ENCODE results near the gene TUBA4A. TPM values are rescaled to one million over a fixed set of nuclear protein-coding genes. Genes with fewer than 3 reads are reported as not detected.

The TUBA4A gene
- 20.2 and 24.7 TPM in 2 replicates for total RNA-seq

DNA sequence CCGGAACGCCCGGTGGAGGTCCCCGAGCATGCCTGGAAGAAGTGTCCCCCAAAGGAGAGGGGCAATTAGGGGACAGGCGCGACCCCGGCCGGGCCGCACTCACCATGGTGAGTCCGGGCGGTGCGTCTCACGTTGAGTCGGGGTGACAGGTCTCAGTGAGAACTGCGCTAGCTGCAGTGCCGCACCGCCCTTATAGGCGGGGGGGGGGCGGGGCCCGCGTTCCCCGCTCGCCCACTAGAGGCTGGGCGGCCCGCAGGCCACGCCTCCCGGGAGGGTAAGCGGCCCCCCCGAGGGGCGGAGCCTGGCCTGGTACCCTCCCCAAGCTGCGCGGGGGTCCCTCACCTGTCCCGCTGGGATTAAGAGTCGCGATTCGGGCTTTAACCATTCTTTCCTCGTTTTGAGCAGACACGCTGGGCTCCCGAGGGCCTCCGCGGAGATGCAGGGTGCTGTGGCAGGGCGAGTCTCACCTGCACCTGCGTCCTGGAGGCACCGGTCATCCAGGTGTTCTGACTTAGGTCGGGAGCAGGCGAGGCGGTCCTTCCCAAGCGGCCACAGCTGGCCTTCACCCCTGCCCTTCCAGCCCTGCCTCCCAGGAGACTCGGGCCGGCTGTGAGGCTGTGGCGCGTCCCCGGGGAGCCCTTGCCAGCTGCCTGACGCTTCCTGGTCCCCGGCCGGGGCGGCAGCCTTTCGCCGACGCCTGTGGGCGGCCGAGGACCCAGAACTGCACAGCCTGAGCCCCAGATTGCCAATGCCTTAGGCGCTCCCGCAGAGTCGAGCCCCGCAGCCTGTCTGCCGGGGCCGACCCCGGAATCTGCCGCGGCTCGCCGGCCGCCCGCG, at the start of gene TUBA4A:
TUBA4A (minus strand) TSS at position 166 of the 837 bp plus-strand sequence; CDS start at position 106, 60 bp downstream.

DNA sequence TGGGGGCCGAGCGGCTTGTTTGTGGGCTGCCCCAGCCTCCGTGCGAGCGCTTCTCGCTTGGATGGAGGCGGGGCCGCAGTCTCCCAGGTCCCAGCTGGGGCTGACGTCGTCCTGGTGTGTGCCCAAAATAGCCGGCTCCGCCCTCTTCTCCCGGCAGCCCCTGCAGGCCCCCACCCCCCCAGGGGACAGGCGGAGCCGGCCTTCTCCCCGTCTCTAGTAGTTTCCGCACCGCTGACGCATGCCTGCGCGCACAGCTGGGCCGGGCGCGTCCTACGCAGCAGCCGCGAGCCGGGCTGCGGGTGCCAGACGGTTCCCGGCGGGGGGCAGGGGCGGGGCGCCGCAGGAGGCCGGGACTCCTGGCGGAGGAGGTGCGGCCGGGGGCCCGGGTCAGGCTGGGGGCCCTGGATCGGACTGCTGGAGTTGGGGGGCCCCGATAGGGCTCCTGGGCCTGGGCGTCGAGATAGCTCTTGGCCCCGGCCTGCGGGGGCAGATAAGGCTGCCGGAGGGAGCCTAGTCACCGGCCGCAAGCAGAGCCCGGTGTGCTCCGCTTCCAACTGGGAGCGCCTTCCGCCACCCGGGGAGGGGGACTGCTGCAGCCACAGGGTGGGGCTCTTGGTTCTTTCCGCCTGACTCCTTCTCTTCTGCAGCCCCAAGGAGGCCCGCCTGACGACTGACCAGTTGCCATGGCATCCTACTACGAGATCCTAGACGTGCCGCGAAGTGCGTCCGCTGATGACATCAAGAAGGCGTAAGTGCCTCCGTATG, 25.6 kb upstream of the TUBA4A start, which contains the start of gene DNAJB2:
DNAJB2 (plus strand) TSS at position 216 of the 765 bp plus-strand sequence; CDS start at position 684, 468 bp downstream.

DNA sequence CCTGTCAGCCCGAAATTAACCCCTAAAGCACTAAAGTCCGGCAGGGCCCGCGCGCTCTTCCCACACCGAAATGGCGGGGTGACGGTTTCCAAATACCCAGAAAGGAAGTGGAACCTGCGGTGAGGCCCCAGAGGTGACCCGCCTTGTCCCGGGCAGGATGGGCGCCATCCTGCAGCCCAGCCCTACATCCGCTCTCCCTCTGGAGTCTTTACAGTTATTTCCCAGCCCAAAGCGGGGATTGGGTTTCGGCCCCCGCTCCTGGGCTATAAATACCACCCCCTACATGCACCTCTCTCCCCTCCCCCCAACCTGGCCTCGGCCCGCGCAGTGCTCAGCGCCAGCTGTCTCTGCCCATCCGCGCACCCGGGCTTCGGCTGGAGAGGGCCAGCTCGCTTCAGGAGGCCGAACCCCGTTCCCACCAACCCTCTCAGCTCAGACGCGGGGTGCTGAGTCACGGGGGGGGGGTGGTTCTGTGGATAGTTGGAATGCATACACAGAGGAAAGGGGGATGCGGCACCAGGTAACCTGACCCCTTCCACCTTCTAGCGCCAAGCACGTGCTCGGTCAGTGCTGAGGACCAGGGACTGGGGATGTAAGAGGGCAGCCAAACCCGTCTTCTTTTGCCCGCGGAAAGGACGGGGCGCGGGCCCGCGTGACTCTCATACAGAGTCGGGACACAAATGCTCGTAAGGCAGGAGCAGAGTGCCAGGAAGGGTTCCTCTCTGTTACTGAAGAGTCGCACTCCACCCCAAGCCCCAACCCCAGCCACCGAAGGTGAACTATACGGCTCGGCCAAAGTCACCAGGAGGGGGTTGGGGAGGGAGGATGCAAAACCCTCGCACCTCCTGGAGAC, 592 bp downstream of the TUBA4A start, which contains the start of gene TUBA4B:
TUBA4B (plus strand) TSS at position 344 of the 853 bp plus-strand sequence; CDS start at position 509, 165 bp downstream.

DNA sequence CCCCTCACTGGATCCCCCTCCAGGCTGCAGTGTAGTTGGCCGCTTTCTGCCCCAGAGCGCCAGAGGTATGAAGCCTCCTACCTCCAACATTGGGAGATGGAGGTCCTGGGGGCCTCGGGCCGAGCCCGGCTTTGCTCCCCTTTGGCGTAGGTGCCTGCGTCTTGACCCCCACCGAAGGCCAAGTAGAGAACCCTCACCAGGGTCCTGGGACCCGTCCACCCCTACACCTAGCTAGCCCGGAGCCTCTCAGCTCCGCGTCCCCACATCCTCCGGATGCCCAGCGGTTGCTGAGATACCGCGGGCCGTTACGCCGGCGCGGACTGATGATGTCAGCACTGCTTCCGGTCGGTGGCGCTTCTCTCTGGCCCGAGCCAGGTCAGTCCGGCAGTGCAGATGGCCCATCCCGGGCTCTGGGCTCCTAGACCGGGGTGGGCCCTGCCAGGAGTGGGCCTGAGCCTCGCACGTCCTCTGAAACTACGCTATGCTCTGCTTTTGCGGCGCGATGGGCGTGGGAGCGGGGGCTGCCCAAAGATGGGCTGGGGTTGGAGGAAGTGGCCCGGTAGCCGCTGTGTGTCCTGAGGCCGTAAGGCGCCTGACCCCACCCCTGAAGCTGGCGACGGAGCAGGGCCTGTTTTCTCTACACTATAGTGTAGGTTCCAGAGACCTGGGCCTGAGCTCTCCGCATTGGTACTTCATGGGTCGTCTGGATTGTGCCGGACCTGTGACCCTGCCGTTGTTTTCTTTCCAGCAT, 8.4 kb downstream of the TUBA4A start, which contains the start of the genes GLB1L and STK16:
GLB1L (minus strand) TSS at position 297 of the 751 bp plus-strand sequence. CDS start 1,871 bp downstream, outside the sequence.
STK16 (plus strand) TSS at position 332 of the 751 bp plus-strand sequence. CDS start 521 bp downstream, outside the sequence.

DNA sequence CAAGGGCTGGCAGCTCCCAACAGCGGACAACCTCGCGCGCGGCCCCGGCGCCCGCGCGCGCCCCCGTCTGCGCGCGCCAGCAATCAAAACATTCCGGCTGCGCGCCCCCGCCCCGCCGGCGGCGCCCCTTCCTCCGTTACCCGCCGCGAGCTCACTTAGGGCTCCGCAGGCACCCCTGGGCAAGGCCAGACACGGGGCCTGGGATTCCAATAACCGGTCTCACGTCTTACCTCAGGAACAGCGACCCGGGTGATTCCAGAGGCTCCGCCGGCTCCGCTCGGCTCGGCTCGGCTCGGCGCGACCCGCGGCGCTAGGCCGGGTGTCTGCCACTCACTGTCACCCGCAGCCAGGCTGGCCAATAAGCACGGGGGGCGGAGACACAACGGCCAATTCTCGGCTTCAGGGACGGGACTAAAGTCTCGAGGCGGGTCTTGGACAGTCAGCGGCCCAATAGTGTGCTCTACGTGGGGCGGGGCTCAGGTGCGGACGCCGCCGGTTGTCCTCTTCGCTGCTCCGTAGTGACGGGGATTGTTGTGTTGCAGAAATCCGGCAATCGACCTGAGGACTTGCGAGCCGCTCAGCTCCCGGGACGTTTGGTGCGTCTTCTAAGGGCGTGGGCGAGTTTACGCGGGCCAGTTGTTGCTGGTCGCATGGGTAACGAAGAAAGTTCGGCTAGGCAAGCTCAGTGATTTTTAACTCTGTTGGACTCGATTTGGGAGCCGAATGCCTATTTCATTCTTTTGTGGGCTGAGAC, 24.2 kb downstream of the TUBA4A start, which contains the start of the genes ANKZF1 and ATG9A:
ANKZF1 (plus strand) TSS at position 502 of the 754 bp plus-strand sequence. CDS start 452 bp downstream, outside the sequence.
ATG9A (minus strand) TSS at position 332 of the 754 bp plus-strand sequence. CDS start 1,612 bp downstream, outside the sequence.

DNA sequence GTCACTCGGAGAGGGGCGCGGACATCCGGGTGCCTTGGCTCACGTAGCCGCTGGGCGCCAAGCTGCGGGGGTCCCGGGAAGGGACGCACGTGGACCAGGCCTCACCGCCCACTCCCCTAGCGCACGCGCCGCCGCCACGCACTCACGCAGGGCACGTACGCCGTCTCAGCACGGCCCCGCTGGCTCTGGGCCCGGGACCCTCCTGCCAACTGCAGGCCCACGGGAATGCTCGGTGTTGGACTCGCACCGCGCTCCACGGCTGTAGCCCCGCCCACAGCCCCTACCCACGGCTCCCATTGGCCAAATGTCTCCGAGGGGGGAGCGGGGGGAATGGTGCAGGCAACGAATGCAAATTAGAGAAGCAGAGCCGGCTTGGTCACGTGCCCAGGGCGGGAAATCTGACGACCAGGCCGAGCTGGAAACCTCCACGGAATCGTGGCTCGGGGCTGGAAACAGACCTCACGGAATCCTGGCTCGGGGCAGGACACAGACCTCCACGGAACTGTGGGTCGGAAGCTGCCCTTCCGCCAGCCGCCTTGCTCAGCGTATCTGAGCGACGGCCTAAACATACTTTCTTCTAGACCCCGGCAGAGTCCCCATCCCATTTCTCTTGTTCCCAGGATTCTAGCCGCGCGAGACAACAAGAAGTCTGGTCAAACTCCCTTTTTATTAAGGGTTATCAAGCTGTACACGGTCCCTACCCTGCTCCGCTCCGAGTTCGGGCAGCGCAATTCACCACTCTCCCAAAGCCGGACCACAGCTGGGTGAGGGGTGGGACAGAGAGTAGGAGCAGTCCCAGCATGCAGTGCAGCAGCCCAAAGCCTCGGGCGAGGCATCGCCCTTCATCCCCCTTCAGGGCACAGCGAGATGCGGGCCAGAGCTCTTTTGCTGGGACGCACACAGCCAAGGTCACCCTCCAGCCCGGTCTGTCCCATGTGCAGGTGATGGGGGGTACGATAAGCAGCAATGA, 34.7 kb downstream of the TUBA4A start, which contains the start of gene ABCB6:
ABCB6 (minus strand) TSS at position 227 of the 970 bp plus-strand sequence. CDS start 285 bp downstream, outside the sequence.

DNA sequence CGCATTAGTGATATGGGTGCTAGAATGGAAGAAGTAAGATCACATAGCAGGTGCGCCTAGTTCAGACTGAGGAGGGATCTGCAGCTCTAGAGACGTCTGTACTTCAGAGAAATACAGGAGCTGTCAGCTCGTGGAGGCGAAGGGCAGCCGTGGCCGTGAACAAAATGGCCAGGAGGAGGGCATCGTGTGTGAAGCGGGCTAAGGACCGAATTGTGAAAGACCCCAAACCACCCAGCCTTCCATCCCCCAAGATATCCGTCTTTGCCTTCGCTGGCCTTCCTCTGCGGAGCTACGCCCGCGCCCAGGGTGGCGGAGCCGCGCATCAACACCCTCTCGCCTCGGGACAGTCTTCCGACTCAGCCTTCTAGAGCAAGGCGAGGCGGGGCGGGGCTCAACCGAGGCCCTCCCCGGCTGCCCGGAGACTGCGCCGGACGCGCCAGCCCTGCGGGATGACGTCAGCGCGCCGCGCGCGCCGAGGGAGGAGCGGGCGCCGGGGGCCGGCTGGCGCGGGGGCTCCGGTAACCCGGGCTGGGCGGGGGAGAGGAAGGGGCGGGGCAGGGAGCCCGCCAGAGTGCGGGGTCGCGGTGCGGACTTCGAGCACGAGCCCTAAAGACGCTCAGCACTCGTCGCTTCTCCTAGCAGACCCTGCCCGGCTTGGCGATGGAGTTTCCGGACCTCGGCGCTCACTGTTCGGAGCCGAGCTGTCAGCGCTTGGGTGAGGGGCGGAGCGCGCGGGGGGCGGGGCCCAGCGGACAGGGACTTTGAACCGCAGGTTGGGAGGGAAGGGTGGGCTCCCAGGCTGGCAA, 47.2 kb downstream of the TUBA4A start, which contains the start of gene ZFAND2B:
ZFAND2B (plus strand) TSS at position 455 of the 806 bp plus-strand sequence; CDS start at position 661, 206 bp downstream.

Other genes starting within 250 kb of the TUBA4A start
- not detected in 2 replicates for gene CFAP65, start 212.4 kb downstream of the TUBA4A start, total RNA-seq
- gene IHH, start 193.0 kb downstream of the TUBA4A start, total RNA-seq = not detected in 2 replicates
- gene NHEJ1, start 93.1 kb downstream of the TUBA4A start, total RNA-seq = 16.3 and 18.6 TPM in 2 replicates
- gene SLC23A3, start 83.9 kb downstream of the TUBA4A start, total RNA-seq = 0.45 and 0.50 TPM in 2 replicates
- gene CNPPD1, start 77.0 kb downstream of the TUBA4A start, total RNA-seq = 25.0 and 25.4 TPM in 2 replicates
- gene RETREG2, start 75.6 kb downstream of the TUBA4A start, total RNA-seq = 34.6 and 41.9 TPM in 2 replicates
- 28.2 and 31.9 TPM in 2 replicates for gene ZFAND2B, start 47.1 kb downstream of the TUBA4A start, total RNA-seq
- 12.4 and 15.5 TPM in 2 replicates for gene ABCB6, start 35.0 kb downstream of the TUBA4A start, total RNA-seq
- 50.8 and 53.8 TPM in 2 replicates for gene ATG9A, start 24.3 kb downstream of the TUBA4A start, total RNA-seq
- gene ANKZF1, start 24.1 kb downstream of the TUBA4A start, total RNA-seq = 18.7 and 21.7 TPM in 2 replicates
- gene GLB1L, start 8.5 kb downstream of the TUBA4A start, total RNA-seq = 11.4 and 12.9 TPM in 2 replicates
- gene STK16, start 8.4 kb downstream of the TUBA4A start, total RNA-seq = 15.9 and 18.8 TPM in 2 replicates
- not detected in 2 replicates for gene TUBA4B, start 675 bp downstream of the TUBA4A start, total RNA-seq
- gene DNAJB2, start 25.4 kb upstream of the TUBA4A start, total RNA-seq = 19.8 and 23.7 TPM in 2 replicates
- gene PTPRN, start 55.5 kb upstream of the TUBA4A start, total RNA-seq = 7.9 and 9.8 TPM in 2 replicates
- not detected in 2 replicates for gene RESP18, start 78.8 kb upstream of the TUBA4A start, total RNA-seq
- gene DNPEP, start 134.0 kb upstream of the TUBA4A start, total RNA-seq = 42.2 and 45.6 TPM in 2 replicates
- gene DES, start 164.5 kb upstream of the TUBA4A start, total RNA-seq = 3.0 and 5.0 TPM in 2 replicates
- 13.2 and 14.0 TPM in 2 replicates for gene SPEG, start 180.9 kb upstream of the TUBA4A start, total RNA-seq
- gene GMPPA, start 245.0 kb upstream of the TUBA4A start, total RNA-seq = 57.2 and 64.1 TPM in 2 replicates